Keratinocyte (primary cell): ENCODE data around the gene RFC5.

ENCODE experiments used
- CTCF ChIP-seq, 3 experiments: IDR thresholded peaks in 1 of 3; conservative IDR thresholded peaks in 1 of 3; optimal IDR thresholded peaks in 1 of 3; 2 replicates in 2 of 3; 3 replicates in 1 of 3; pipeline versions ENCODE3 to v1.5.1; 2011; ENCODE audit warnings: low read length in 3 of 3, mild to moderate bottlenecking in 3 of 3, moderate library complexity in 2 of 3, control low read depth in 1 of 3, inconsistent platforms in 1 of 3; ENCODE audit not compliant: insufficient read depth in 2 of 3; ENCODE audit errors: extremely low read depth in 1 of 3
- EZH2 ChIP-seq: IDR thresholded peaks from one replicate; pipeline ENCODE4 v1.6.1; 2012; ENCODE audit warnings: inconsistent platforms, mild to moderate bottlenecking, low read length, moderate library complexity

GRCh38 chr12:118022728-118023109 lies 6.2 kb downstream of the RFC5 start:
- TF ChIP-seq CTCF (optimal IDR thresholded peaks at IDR 0.05 in 1 of 3, IDR thresholded peaks at IDR 0.05 in 1 of 3, conservative IDR thresholded peaks at IDR 0.05 in 1 of 3; ENCODE audit: extremely low read depth in 1 of 3, insufficient read depth in 2 of 3, low read length in 3 of 3) (no peak), EZH2 (no peak)
